GM21423 (cell line): ENCODE measurements around the gene ZNF12.
"Not testable (repeated sequence)": the region's sequence is repeated elsewhere in the genome, so short reads cannot be mapped to it uniquely, and the experiment has no call there.

Source experiments
- ATAC-seq: cut with Tn5 transposase; IDR thresholded peaks from one replicate; pipeline ENCODE4 v1.9.1; 2021; ENCODE audit warnings: mild to moderate bottlenecking, moderate library complexity; ENCODE audit not compliant: unreplicated experiment

Gene ZNF12

GRCh38 chr7:6706666-6707407 is at the start of gene ZNF12:
Gene ZNF12 (minus strand): TSS chr7:6706947. CDS start chr7:6705173, 1,774 bp downstream.
- peak; percentile 90 for ATAC-seq

- ATAC-seq, result not testable (repeated sequence)
Measured at GRCh38 chr7:6753964-6754363, 47.2 kb upstream of the ZNF12 start, which contains the start of gene RSPH10B2. Gene RSPH10B2 (plus strand): TSS chr7:6754103. CDS start chr7:6757678, 3,575 bp downstream.

- not testable (repeated sequence) for ATAC-seq
Measured at GRCh38 chr7:6750173-6750572, 43.4 kb upstream of the ZNF12 start.

GRCh38 chr7:6749335-6749734 is 42.6 kb upstream of the ZNF12 start:
- ATAC-seq, result not testable (repeated sequence)

GRCh38 chr7:6744410-6745100 is 37.8 kb upstream of the ZNF12 start:
- ATAC-seq, result not testable (repeated sequence)

- not testable (repeated sequence) for ATAC-seq
Measured at GRCh38 chr7:6738415-6738814, 31.7 kb upstream of the ZNF12 start.

- ATAC-seq, result no peak
Measured at GRCh38 chr7:6730343-6730633, 23.5 kb upstream of the ZNF12 start.

GRCh38 chr7:6729492-6730342 is 23.0 kb upstream of the ZNF12 start:
- peak; percentile 79 for ATAC-seq

- not testable (repeated sequence) for ATAC-seq
Measured at GRCh38 chr7:6728893-6729491, 22.2 kb upstream of the ZNF12 start.

- ATAC-seq, result no peak
Measured at GRCh38 chr7:6727663-6728062, 20.9 kb upstream of the ZNF12 start.

- ATAC-seq, result not testable (repeated sequence)
Measured at GRCh38 chr7:6726341-6726740, 19.6 kb upstream of the ZNF12 start.

- peak; percentile 67 for ATAC-seq
Measured at GRCh38 chr7:6725003-6725402, 18.3 kb upstream of the ZNF12 start.

- not testable (repeated sequence) for ATAC-seq
Measured at GRCh38 chr7:6724351-6724750, 17.6 kb upstream of the ZNF12 start.

- ATAC-seq, result no peak
Measured at GRCh38 chr7:6718124-6718523, 11.4 kb upstream of the ZNF12 start.

- not testable (repeated sequence) for ATAC-seq
Measured at GRCh38 chr7:6715898-6716297, 9.2 kb upstream of the ZNF12 start.

- ATAC-seq, result no peak
Measured at GRCh38 chr7:6714360-6714759, 7.6 kb upstream of the ZNF12 start.

GRCh38 chr7:6709808-6710207 is 3.1 kb upstream of the ZNF12 start:
- no peak for ATAC-seq

- ATAC-seq, result no peak
Measured at GRCh38 chr7:6708304-6708703, 1.6 kb upstream of the ZNF12 start.

GRCh38 chr7:6705959-6706665 is 635 bp downstream of the ZNF12 start:
- ATAC-seq, result peak; percentile 32

- no peak for ATAC-seq
Measured at GRCh38 chr7:6701860-6702259, 4.9 kb downstream of the ZNF12 start.
